Stimulated activated naive CD8-positive, alpha-beta T cell treated with anti-CD3 and anti-CD28 coated beads, Interleukin-15, Interleukin-2, amounts not matched to agents 100 ng/mL and 50 ng/mL, for 24 hours (primary cell): Measurements from ENCODE around the gene RAB11B.
"Not testable (repeated sequence)": the region's sequence is repeated elsewhere in the genome, so short reads cannot be mapped to it uniquely, and the experiment has no call there.

Source experiments
- H3K27ac Mint-ChIP-seq: one replicate; pipeline ENCODE4 v1.8.0; 2021; ENCODE audit warnings: mild to moderate bottlenecking, mixed read lengths
- H3K27me3 Mint-ChIP-seq: one replicate; pipeline ENCODE4 v1.8.0; 2021; ENCODE audit warnings: mixed read lengths
- H3K36me3 Mint-ChIP-seq: one replicate; pipeline ENCODE4 v1.8.0; 2021; ENCODE audit warnings: low read depth, mixed read lengths
- H3K4me1 Mint-ChIP-seq: one replicate; pipeline ENCODE4 v1.8.0; 2021; ENCODE audit warnings: low read depth, mixed read lengths
- H3K4me3 Mint-ChIP-seq: one replicate; pipeline ENCODE4 v1.8.0; 2021; ENCODE audit warnings: mild to moderate bottlenecking, mixed read lengths
- H3K9me3 Mint-ChIP-seq: one replicate; pipeline ENCODE4 v1.8.0; 2021; ENCODE audit warnings: mixed read lengths

RAB11B gene

DNA sequence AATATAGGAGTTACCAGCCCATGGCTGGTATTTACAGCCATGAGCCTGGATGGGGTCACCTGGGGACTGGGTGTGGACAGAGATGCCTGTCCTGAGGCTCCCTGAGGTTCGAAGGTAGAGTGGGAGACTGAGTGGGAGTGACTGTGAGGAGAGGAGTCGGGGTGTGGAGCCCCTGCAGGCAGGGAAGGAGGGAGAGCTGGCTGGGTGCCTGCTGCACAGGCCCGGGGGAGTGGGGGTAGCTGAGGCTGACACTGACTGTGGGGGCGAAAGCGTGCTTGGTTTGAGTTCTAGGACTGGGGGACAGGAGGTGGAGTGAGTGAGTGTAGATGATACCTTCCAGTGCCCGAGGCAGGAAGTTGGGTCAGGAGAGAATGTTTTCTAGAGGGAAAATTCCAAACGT is 7.1 kb downstream of the RAB11B start:
- H3K4me3 Mint-ChIP-seq: no peak overlapping the region
- H3K9me3 Mint-ChIP-seq: no peaks in the 10 kb centered on the region
- H3K27me3 Mint-ChIP-seq: no peaks in the 10 kb centered on the region
- H3K36me3 Mint-ChIP-seq: no peaks in the 10 kb centered on the region
- H3K27ac Mint-ChIP-seq: peak overlapping the region; percentile 71
- H3K4me1 Mint-ChIP-seq: peaks cover 28% of the 10 kb centered on the region

DNA sequence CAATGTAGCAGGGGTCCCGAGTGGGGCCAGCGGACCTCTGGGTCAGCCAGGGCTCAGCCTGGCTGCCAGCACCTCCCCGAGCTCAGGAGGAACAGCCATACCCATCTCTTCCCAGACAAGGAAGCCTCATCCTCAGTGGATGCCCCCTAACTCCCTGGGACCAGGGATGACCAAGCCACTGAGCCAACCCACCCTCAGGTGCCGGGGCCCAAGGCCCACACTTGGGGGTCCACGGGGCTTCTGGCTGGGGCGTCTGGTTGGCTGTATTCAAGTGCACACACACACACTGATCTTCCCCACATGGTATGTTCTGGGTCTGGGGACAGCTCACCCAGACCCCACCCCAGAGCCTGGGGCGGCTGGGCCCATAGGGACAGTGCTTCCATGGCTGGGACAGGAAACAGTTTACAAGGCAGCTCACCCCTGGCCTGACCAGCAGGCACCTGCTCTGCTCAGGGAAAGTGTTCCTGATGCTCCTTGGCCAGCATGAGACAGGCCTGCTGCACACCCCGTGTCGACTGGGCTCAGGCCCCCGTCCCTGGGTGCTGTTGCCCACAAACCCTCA is 7.7 kb downstream of the RAB11B start:
- H3K36me3 Mint-ChIP-seq: no peaks in the 10 kb centered on the region
- H3K27me3 Mint-ChIP-seq: no peaks in the 10 kb centered on the region
- no peak overlapping the region for H3K4me3 Mint-ChIP-seq
- H3K4me1 Mint-ChIP-seq: peaks cover 23% of the 10 kb centered on the region
- no peak overlapping the region for H3K27ac Mint-ChIP-seq
- H3K9me3 Mint-ChIP-seq: no peaks in the 10 kb centered on the region

DNA sequence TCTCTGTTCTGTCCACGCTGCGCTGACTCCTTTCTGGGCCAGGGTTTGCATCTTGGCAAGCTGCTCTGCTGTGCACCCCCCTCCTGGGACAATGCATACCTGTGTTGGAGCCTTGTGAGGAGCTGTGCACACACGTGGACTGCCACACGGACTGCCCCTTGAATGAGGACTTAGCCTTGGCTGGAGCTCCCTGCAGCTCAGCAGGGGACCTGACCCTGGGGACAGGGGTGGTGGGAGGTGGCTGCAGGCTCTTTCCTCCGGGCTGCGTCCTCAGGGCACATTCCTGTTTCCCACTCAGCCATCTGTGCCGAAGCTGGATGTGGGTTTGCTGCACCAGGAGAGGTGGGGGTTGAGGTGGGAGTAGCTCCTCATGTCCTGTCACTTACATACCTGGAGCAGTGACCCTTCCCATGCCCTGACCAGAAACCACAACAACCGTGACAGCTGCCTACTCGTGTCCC is 8.2 kb downstream of the RAB11B start:
- Mint-ChIP-seq H3K36me3 (no peaks in the 10 kb centered on the region), H3K27ac (no peak overlapping the region), H3K4me1 (peaks cover 19% of the 10 kb centered on the region)

DNA sequence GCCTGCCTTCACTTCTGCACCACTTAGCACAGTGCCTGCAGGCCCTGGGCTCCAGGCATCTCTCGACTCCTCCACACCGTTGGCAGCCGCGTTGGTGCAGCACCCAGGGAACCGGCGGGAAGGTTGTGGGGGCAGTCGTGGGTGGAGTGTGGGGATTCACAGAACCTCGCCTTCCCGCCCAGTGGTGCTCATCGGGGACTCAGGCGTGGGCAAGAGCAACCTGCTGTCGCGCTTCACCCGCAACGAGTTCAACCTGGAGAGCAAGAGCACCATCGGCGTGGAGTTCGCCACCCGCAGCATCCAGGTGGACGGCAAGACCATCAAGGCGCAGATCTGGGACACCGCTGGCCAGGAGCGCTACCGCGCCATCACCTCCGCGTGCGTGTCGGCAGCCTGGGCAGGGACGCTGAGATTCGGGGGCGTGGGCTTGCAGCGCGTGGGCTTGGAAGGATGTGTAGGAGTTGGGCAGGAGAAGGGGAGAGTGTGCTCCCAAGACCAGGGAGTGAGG is 9.6 kb downstream of the RAB11B start:
- no peaks in the 10 kb centered on the region for H3K9me3 Mint-ChIP-seq
- no peak overlapping the region for H3K27ac Mint-ChIP-seq
- H3K27me3 Mint-ChIP-seq: no peaks in the 10 kb centered on the region
- H3K36me3 Mint-ChIP-seq: peaks cover 3% of the 10 kb centered on the region
- no peak overlapping the region for H3K4me3 Mint-ChIP-seq
- peaks cover 16% of the 10 kb centered on the region for H3K4me1 Mint-ChIP-seq

More for the DNA sequence above, 8.2 kb downstream of the RAB11B start:
- Mint-ChIP-seq H3K4me3 (no peak overlapping the region), H3K27me3 (no peaks in the 10 kb centered on the region), H3K9me3 (no peaks in the 10 kb centered on the region)

DNA sequence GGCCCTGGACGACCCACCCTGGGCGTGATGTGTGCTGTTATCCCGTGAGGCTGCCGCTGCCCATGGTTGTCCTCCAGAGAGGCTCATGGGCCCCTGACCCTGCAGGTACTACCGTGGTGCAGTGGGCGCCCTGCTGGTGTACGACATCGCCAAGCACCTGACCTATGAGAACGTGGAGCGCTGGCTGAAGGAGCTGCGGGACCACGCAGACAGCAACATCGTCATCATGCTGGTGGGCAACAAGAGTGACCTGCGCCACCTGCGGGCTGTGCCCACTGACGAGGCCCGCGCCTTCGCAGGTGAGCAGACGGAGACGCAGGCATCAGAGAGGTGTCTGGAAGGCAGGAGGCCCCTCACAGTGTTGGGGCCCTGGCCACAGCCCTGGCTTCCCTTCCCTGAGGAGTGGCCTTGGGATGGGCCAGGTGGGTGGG is 11.8 kb downstream of the RAB11B start:
- no peaks in the 10 kb centered on the region for H3K27me3 Mint-ChIP-seq
- peaks cover 3% of the 10 kb centered on the region for H3K36me3 Mint-ChIP-seq
- H3K9me3 Mint-ChIP-seq: no peaks in the 10 kb centered on the region
- H3K4me1 Mint-ChIP-seq: peaks cover 5% of the 10 kb centered on the region
- no peak overlapping the region for H3K27ac Mint-ChIP-seq
- H3K4me3 Mint-ChIP-seq: no peak overlapping the region

DNA sequence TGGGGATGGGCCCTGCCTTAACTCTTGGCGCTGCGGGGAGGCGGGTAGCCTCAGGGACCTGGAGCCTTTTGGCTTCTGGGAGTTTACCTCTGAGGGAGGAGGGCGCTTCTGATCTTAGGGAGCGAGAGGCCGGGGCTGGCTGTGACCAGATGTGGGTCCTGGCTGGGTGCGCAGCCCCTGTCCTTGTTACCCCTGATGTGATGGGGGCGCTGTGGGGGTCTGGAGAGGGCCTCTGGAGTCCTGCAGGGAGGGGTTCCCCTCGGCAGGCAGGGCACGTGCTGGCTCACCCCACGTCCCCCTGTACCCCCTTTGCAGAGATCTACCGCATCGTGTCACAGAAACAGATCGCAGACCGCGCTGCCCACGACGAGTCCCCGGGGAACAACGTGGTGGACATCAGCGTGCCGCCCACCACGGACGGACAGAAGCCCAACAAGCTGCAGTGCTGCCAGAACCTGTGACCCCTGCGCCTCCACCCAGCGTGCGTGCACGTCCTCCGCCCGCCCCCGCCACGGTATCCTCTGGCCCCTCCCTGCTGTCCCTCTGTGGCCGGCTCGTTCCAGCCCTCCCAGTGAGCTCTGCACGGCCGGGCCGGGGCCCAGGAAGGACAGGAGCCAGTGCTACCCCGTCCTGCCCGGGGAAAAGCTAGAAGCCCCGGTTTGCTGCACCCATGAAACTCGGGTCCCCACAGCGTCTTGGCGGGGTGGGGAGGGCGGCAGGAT is 13.1 kb downstream of the RAB11B start:
- Mint-ChIP-seq H3K4me3 (no peak overlapping the region), H3K36me3 (peaks cover 3% of the 10 kb centered on the region), H3K27me3 (no peaks in the 10 kb centered on the region), H3K4me1 (no peaks in the 10 kb centered on the region), H3K27ac (no peak overlapping the region), H3K9me3 (no peaks in the 10 kb centered on the region)

DNA sequence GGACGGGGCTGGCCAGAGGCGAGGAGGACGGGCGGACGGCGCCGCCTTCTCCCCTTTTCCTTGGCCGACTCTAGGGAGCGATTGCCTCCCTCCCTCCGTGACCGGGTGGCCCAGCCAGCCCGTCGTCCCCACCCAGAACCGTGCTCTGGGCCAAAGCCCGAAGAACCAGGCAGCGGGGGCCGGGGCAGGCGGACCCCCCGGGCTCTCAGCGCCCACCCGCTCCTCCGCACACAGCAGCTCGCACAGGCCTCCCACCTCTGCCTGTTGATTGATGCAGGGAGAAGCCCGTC is 13.6 kb downstream of the RAB11B start:
- Mint-ChIP-seq H3K4me1 (no peaks in the 10 kb centered on the region), H3K9me3 (no peaks in the 10 kb centered on the region), H3K27me3 (no peaks in the 10 kb centered on the region), H3K4me3 (no peak overlapping the region), H3K27ac (no peak overlapping the region), H3K36me3 (peaks cover 3% of the 10 kb centered on the region)

DNA sequence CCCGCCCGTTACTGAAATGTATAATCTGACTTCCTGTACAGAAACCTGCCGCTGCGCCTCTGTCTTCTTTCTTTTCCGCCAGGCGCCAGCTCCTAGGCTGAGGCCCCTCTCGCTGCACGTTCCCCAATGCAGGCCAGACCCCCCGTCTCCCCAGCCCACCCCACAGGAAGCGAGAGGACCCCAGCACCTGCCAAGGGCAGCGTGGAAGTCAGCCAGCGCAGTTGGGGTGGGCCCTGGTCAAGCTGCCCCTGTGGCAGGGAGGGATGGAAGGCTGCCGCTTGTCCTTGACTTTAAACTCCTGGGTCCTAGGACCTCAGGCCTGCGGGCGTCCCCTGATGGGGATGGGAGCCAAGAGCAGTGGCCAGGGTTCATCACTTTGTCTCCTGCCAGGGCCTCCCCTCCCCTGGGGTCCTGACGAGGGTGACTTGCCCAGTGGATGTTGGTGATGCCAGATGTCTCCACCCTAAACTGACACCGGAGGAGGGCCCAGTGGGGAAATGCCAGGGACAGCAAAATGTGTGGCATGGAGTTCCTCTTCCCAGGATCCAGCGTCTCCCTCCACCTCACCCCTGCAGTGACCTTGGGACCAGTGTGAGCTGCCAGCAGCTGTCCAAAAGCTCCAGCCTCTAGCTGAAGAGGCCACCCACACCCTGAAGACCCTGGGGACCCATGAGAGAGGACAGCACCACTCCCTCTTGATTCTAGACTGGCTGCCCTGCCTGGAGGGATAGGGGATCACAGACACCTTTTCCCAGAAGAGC is 14.4 kb downstream of the RAB11B start:
- H3K9me3 Mint-ChIP-seq: no peaks in the 10 kb centered on the region
- no peak overlapping the region for H3K4me3 Mint-ChIP-seq
- peaks cover 3% of the 10 kb centered on the region for H3K36me3 Mint-ChIP-seq
- H3K4me1 Mint-ChIP-seq: no peaks in the 10 kb centered on the region
- H3K27me3 Mint-ChIP-seq: no peaks in the 10 kb centered on the region
- no peak overlapping the region for H3K27ac Mint-ChIP-seq

DNA sequence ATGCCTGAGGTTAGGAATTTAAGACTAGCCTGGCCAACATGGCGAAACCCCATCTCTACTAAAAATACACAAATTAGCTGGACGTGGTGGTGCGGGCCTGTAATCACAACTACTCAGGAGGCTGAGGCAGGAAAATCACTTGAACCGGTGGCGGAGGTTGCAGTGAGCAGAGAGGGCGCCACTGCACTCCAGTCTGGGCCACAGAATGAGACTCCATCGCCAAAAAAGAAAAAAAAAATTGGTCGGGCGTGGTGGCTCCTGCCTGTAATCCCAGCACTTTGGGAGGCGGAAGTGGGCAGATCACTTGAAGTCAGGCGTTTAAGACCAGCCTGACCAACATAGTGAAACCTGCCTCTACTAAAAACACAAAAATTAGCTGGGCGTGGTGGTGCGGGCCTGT is 20.6 kb downstream of the RAB11B start:
- not testable (repeated sequence) for H3K27me3 Mint-ChIP-seq, H3K4me3 Mint-ChIP-seq, H3K36me3 Mint-ChIP-seq, H3K9me3 Mint-ChIP-seq, H3K27ac Mint-ChIP-seq, H3K4me1 Mint-ChIP-seq

DNA sequence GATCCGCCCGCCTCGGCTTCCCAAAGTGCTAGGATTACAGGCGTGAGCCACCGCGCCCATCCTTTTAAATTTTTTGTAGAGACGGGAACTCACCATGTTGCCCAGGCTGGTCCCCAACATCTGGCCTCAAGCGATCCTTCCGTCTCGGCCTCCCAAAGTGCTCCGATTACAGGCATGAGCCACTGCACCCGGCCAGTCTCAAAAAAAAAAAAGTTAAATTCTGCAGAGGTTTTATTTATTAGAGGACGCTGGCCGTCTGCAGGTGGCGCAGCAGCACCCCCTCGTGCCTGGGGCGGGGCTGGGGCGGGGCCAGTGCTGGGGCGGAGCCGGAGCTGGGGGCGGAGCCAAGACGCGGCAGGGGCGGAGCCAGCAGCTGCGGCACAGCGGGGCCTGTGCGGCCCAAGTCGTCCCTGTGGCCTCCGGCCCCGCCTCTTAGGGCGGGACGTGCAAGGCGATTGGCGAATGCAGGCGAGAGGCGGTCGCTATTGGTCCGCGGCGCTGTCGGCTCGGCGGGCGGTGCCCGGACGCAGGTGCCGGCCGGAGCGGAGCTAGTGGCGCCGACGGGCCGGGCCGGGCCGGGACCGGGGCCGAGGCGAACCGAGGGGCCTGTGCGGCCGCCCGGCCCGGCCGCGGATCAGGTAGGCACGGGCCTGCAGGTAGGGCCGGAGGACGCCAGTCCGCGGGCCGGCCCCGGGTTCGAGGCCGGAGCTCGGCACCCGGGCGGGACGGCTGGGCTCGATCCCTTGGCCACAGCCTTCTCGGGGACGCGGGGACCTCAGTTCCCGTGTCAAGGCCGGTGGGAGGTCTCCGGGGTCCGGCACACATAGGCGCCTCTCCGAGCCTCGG is 22.8 kb downstream of the RAB11B start, which contains the start of gene MARCHF2:
MARCHF2 (plus strand) TSS at position 523 of the 846 bp plus-strand sequence. CDS start 8,536 bp downstream, outside the sequence.
- Mint-ChIP-seq H3K9me3 (no peaks in the 10 kb centered on the region), H3K4me1 (peaks cover 8% of the 10 kb centered on the region), H3K27ac (peak within 1 kb of the TSS; percentile 26), H3K36me3 (no peaks in the 10 kb centered on the region), H3K27me3 (no peaks in the 10 kb centered on the region), H3K4me3 (peak within 1 kb of the TSS; percentile 69)

DNA sequence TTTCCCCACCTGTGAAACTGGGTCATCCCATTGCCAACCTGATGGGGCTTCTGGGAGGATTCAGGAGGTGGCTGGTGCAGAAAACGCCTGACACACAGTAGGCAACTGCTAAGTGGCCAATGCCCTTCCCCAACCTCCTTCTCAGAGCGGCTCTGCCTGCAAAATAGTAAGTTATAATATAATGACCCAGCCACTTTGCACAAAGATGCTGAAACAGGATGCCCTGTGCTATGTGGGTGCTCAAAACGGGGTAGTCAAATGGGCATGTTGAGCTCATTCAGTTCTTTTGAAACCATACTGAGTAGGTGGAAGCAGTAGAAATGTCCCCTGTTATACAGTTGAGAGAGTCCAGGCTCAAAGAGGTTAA is 23.5 kb downstream of the RAB11B start:
- H3K36me3 Mint-ChIP-seq: no peaks in the 10 kb centered on the region
- peak overlapping the region; percentile 26 for H3K27ac Mint-ChIP-seq
- H3K4me1 Mint-ChIP-seq: peaks cover 8% of the 10 kb centered on the region
- no peaks in the 10 kb centered on the region for H3K9me3 Mint-ChIP-seq
- no peaks in the 10 kb centered on the region for H3K27me3 Mint-ChIP-seq
- peak overlapping the region; percentile 69 for H3K4me3 Mint-ChIP-seq

DNA sequence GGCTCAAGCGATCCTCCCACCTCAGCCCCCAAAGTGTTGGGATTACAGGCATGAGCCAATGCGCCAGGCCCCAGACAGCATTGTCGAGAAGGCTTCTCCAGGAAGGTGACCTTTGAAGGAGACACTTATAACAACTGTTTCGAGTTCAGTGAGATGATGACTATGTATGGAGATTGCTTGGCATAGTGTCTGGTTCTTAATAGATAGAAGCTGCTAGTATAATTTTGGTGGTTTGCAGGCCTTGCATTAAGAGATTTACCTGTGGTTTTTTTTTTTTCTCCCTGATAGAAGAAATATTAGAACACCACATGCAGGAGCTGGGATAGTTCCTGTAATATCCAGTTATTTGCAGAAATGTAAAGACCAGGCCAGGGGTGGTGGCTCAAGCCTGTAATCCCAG is 26.6 kb downstream of the RAB11B start:
- Mint-ChIP-seq H3K4me3 (no peak overlapping the region), H3K36me3 (no peaks in the 10 kb centered on the region), H3K4me1 (peaks cover 8% of the 10 kb centered on the region), H3K9me3 (no peaks in the 10 kb centered on the region), H3K27me3 (no peaks in the 10 kb centered on the region), H3K27ac (no peak overlapping the region)

DNA sequence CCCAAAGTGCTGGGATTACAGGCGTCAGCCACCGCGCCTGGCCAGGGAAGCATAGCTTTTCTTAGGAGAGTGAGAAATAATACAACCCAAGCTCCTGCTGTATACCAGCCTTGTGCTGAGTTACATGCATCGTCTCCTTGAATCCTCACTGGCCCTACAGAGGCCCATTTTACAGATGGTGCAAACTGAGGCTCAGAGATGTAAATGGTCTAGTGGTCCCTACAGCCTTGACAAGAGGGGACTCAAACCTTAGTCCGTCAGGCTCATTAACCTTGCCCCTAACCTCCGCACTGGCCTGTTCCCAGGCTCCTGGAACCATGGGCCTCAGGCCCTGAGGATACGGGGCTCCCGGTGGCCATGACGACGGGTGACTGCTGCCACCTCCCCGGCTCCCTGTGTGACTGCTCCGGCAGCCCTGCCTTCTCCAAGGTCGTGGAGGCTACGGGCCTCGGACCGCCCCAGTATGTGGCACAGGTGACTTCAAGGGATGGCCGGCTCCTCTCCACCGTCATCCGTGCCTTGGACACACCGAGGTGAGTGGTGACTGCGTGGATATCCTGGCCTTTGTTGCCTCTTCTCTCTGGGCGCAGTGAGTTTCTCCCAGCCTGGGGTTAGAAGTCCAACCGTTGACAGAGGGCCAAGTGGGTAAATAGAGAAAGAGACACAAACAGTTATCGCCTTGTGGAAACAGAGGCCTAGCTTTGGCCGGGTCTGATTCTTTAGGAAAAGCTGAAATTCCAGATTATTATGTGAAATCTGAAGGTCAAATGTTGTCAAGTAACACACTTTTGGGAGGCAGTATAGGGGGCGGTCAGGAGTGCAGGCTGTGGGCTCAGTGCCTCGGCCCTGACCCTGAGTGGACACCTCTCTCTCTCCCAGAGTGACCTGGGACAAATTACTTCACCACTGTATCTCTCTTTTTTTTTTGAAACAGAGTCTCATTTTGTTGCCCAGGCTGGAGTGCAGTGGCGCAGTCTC is 31.6 kb downstream of the RAB11B start:
- no peaks in the 10 kb centered on the region for H3K27me3 Mint-ChIP-seq
- no peak overlapping the region for H3K4me3 Mint-ChIP-seq
- H3K36me3 Mint-ChIP-seq: peaks cover 6% of the 10 kb centered on the region
- no peaks in the 10 kb centered on the region for H3K9me3 Mint-ChIP-seq
- no peak overlapping the region for H3K27ac Mint-ChIP-seq
- H3K4me1 Mint-ChIP-seq: no peaks in the 10 kb centered on the region

DNA sequence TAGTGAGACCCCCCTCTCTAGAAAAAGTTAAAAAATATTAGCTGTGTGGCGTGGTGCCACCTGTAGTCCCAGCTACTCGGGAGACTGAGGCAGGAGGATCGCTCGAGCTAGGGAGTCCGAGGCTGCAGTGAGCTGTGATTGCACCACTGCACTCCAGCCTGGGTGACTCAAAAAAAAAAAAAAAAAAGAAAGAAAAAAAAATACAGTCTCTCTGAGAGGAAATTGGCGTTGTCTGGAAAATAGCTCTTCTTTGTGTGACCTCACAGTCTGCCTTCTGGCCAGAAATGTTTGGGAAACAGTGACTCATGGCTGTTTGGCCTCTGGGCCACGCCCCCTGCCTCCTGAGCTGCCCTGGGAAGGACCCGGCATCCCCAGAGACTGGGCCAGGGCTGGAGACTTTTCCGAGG is 33.7 kb downstream of the RAB11B start:
- no peaks in the 10 kb centered on the region for H3K9me3 Mint-ChIP-seq
- no peaks in the 10 kb centered on the region for H3K27me3 Mint-ChIP-seq
- no peak overlapping the region for H3K4me3 Mint-ChIP-seq
- H3K4me1 Mint-ChIP-seq: no peaks in the 10 kb centered on the region
- peaks cover 6% of the 10 kb centered on the region for H3K36me3 Mint-ChIP-seq
- no peak overlapping the region for H3K27ac Mint-ChIP-seq
